ENCODE measurements around the gene SLC16A5.
"Not testable (repeated sequence)": the region's sequence is repeated elsewhere in the genome, so short reads cannot be mapped to it uniquely, and the experiment has no call there.

GRCh38 chr17:75072909-75073308 is 14.8 kb upstream of the SLC16A5 start:
- not testable (repeated sequence) for TF ChIP-seq CTCF (IDR thresholded peaks at IDR 0.05; ENCODE audit: borderline replicate concordance, extremely low read depth, low read length, poor library complexity, severe bottlenecking); EZH2 (IDR thresholded peaks at IDR 0.05; ENCODE audit: borderline replicate concordance, low read depth, low read length, severe bottlenecking)

All from DND-41 (cell line).